NCI-H2196 (cell line): ENCODE results near the gene FBRS.
A peak's percentile ranks its signal among the peaks of the same experiment; 100 is the strongest.

ENCODE experiments used
- DNase-seq: peaks from one replicate; lab custom pipeline; 2025; ENCODE audit not compliant: unreplicated experiment; lab: John Stamatoyannopoulos, UW

Gene FBRS

GRCh38 chr16:30644334-30644830, 13.8 kb upstream of the FBRS start:
- DNase-seq: peak; percentile 24

- no peak for DNase-seq
These were observed 12.5 kb upstream of the FBRS start for GRCh38 chr16:30645727-30646126.

GRCh38 chr16:30647274-30647571, 11.0 kb upstream of the FBRS start:
- DNase-seq: no peak

DNA sequence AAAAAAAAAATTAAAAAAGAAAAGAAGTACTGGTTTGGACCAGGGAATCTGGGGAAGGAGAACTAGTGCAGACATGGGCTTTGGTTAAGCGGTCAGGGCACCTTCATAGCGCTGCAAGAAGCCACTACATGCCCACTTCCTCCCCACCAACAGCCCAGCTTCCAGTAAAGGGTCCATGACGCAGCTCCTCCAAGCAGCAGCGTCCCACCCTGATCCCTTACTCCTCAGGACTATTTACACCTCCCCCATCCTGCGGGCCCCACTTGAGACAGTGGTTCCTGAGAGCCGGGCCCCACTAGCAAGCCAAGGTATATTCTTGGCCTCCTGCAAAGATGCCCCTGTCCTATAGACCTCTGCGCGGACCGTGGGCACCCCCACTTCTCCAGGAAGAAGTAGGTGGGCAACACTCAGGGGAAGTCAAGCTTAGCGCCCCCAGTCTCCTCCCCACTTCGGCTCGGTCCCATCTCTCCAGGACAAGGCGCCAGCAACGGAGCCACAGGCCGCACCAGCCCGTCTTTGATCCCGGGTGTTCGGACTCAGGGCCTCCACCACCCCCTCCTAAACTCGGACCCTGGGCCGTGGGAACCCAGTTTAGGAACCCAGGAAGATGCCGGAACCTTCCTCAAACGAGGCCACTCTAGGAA, 8.4 kb upstream of the FBRS start:
- DNase-seq: no peak

- DNase-seq: peak; percentile 99
These were observed 7.7 kb upstream of the FBRS start, which contains the start of gene PRR14 for GRCh38 chr16:30650369-30651123. Gene PRR14, plus strand, starts transcription at chr16:30650960. Its CDS starts 686 bp downstream, at chr16:30651646.

GRCh38 chr16:30651124-30652004, 6.9 kb upstream of the FBRS start:
- DNase-seq: peak; percentile 71

DNA sequence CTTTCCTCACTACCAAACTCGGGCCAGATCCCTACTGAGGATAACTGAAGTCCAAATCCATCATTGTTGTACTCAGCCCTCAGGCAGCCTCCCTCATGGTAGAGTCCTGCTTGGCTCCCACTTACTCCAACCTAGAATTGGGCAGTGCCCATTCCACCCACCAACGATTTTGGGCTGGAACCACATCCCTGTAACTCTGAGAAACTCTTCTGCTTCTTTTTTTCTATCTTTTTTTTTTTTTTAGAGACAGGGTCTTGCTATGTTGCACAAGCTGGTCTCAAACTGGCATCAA, 6.3 kb upstream of the FBRS start:
- no peak for DNase-seq

- DNase-seq: no peak
These were observed 5.5 kb upstream of the FBRS start for GRCh38 chr16:30652718-30653117.

- DNase-seq: no peak
These were observed 3.4 kb upstream of the FBRS start for GRCh38 chr16:30654856-30655255.

DNA sequence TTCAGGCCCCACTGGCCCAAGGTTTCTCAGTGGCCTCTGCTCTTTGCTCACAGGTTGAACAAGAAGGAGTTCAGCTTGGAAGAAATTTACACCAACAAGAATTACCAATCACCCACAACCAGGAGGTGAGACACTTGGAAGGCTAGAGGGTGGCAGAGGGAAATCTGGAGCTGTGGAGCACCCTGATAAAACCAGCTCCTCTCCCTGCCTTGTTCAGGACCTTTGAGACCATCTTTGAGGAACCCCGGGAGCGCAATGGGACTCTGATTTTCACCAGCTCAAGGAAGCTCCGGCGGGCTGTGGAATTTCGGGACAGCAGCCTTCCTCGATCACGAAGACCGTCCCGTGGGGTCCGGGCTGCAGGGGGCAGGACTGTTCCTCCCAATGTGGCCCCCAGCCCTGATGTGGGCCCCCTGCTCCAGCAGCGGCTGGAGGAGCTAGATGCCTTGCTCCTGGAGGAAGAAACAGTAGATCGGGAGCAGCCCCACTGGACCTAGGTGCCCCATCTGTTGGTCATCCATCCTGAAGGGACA, 2.4 kb upstream of the FBRS start:
- no peak for DNase-seq

GRCh38 chr16:30656388-30656787, 1.8 kb upstream of the FBRS start:
- DNase-seq: no peak

DNA sequence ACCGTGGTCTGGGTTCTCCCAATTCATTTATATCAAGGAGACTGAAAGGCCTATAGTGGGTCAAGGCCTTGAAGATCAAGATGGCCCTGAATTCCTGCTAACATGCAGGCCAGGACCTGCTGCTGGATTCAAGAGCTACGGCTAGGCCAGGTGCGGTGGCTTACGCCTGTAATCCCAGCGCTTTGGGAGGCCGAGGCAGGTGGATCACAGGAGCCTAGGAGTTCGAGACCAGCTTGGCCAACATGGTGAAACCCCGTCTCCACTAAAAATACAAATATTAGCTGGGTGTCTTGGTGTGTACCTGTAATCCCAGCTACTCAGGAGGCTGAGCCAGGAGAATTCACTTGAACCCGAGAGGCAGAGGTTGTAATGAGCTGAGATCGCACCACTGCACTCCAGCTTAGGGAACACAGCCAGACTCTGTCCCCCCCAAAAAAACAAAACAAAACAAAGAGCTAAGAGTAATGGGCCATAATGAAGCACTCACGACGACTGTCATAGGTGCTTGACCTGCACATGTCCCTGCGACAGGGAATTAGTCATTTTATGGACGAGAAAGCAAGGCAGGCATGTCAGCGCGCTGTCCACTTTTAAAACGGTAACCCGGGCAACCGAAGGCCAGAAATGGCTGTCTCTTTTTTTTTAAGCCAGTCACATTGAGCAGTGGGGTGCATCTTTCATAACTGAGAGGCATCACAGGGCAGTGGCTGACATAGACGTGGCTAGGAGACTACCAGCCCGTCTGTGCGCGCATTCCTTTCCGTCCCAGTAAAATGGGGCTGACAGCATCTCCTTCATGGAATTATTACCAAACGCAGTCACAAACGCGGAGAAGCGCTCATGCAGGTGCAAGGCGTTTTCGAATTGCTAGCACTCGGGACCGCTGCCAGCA, 1.0 kb upstream of the FBRS start:
- no peak for DNase-seq

DNA sequence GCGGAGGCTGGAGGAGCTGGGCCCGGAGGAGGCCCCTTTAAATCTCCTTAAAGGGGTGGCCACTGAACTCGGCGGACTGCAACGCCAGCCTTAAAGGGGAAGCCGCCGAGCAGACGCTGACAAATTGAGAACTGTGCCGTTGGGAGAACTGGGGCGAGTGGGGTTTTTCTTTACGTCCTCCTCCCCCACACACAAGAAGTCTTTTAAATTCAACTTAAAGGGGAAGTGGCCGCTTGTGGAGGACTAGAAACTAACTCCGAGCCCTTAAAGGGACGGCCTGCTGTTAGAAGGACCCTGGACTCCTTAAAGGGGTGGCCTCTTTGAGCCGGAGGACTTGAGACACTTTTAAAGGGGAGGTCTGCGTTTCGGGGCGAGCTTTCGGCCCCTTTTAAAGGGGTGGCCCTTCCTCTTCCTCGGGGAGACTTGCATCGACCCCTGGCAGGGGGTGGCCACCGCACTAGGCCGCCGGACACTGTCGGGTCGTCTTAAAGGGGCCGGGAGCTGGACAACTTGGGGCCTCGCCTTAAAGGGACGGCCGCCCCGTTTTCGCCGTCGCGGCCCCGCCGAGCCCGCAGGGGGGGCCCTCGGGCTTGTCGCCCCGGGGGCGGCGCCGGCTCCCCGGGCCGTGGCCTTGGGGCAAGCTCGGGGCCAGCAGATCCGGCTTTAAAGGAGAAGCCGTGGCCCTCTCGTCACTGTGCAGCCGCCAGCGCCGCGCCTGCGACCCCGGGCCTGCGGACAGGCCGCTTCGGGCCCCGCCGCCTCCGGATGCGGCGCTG, 688 bp downstream of the FBRS start:
- DNase-seq: peak; percentile 96

DNA sequence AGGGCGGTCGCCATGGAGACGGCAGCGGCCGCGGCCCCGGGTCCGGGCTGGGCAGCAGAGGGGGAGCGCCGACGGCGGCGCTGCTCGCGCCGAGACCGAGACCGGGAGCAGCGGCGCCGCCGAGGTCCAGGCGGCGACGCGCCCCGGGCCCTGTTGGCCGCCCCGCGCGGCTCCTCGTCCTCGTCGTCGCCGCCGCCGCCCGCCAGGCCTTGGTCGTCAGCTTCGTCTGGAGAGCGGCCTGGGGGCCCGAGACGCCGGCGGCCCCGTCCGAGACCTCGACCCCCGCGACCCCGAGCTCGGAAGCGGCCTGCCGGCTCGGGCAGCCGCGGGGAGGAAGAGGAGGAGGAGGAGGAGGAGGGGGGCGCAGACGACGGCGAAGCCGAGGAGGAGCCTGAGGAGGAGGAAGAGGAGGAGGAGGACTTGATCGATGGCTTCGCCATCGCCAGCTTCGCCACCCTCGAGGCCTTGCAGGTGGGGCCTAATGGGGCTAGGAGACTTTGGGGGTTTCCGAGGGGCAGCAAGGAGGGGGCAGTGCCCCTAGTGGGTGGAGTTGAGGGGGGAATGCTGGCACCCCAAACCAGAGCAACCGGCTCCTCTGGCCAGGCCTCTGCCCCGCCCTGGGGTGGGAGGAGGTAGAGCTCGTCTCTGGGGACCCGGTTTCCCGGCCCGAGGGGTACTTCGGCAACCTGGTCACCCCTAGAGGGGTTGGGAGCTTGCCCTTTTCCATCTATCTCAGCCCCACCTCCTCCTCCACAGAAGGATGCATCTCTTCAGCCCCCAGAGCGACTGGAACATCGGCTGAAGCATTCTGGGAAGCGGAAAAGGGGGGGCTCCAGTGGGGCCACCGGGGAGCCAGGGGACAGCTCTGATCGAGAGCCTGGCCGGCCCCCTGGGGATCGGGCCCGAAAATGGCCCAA, 1.5 kb downstream of the FBRS start:
- peak; percentile 41 for DNase-seq

DNA sequence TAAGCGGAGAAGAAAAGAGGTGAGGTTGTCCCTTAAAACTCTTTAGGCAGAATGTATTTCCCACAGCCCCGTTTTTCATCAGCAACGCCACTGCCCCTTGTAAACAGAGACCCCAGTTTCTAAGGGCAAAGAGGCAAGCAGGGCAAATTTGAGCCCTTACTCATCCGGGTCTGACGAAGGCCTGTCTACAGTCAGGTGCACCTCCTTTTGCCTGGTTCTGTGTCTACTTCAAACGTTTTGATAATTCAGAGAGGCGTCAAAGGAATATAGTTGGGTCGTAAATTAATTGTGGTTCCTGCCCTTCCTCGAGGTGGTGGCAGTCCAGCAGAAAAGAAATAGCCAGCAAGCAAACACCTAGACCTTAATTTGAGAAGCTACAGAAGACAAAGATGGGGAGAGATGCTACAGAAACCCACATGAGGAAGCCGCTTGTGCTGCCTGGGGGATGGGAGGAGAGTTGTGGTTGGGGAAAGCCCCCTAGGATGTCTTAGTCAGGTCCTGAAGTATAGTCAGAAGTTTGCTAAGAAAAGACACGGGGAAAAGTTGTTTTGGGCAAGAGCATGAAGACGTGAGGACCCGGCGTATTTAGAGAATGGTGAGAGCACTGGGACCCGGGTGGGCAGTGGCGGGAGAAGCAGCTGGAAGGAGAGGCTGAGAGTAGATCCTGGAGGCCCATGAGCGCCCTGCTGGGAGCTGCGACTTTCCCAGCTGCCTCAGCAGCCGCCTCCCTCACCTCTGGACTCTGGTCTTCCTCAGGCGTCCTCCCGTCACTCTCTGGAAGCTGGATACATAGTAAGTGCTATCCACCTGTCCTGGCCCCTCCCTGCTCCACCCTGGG, 2.4 kb downstream of the FBRS start:
- no peak for DNase-seq

DNA sequence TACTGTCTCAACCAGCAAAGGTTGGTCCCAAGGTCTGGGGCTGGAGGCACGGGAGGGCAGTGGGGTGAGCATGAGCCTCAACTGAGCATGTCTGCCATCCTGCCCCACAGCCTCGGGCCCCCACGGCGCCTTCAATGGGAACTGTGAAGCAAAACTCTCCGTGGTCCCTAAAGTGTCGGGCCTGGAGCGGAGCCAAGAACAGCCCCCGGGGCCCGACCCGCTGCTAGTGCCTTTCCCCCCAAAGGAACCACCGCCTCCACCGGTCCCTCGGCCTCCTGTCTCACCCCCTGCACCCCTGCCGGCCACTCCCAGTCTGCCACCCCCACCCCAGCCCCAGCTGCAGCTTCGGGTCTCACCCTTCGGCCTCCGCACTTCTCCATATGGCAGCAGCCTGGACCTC, 4.2 kb downstream of the FBRS start:
- no peak for DNase-seq

- DNase-seq: no peak
These were observed 4.8 kb downstream of the FBRS start for GRCh38 chr16:30663038-30663437.

DNA sequence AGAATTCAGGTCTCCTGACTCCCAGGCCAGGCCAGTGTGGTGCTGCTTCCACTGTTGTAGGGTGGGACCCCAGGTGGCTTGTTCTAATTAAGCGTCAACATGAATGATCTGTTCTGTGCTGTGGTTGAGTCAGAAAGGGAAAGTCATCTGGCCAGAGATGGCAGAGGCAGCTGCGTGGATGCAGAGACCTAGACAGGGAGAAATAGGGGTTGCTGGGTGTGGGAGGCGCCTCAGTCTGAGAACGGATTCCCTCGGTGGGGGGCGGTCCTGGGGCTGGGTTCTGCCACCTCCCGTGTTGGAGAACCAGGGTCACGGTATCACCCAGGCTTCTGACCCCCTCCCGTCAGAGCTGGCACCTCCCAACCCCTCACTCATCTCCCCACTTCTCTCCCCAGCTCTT, 5.6 kb downstream of the FBRS start:
- DNase-seq: no peak
